Cardiac muscle cell (in vitro differentiated cells and primary cell): ENCODE measurements around the gene C18orf32. TPM values are rescaled to one million over a fixed set of nuclear protein-coding genes. Genes with fewer than 3 reads are reported as not detected.

Experiments
- DNase-seq, 2 donors: peaks; one replicate each; pipeline versions ENCODE4 v3.0.0 to v3.0.0-alpha.2; 2010 to 2017; ENCODE audit warnings: low read depth in 1 of 2, low spot score in 1 of 2
- H3K27ac ChIP-seq: fragments of 200-600 bp; sonication (generic); 2 replicates; pipeline ENCODE4 v1.5.1; 2016
- H3K27me3 ChIP-seq: fragments of 200-600 bp; sonication (generic); 2 replicates; pipeline ENCODE4 v1.6.0; 2016; ENCODE audit warnings: control low read depth
- H3K36me3 ChIP-seq: fragments of 200-600 bp; sonication (generic); 2 replicates; pipeline ENCODE4 v1.5.1; 2016; ENCODE audit warnings: control low read depth
- H3K4me1 ChIP-seq: fragments of 200-600 bp; sonication (generic); 2 replicates; pipeline ENCODE4 v1.8.1; 2017; ENCODE audit warnings: low read depth, mild to moderate bottlenecking, mixed run types
- H3K4me3 ChIP-seq: fragments of 200-600 bp; sonication (generic); 2 replicates; pipeline ENCODE4 v1.5.1; 2016; ENCODE audit warnings: mild to moderate bottlenecking
- H3K9me3 ChIP-seq: fragments of 200-600 bp; sonication (generic); 2 replicates; pipeline ENCODE4 v1.5.1; 2017; ENCODE audit warnings: low read depth, mild to moderate bottlenecking, control low read depth
- polyA plus RNA-seq: library from polyadenylated mRNA; unstranded; fragments of >200 nt; fragmentation: Nextera tagmentation; extraction: Ambion mirVana; gene quantifications from 2 replicates; pipeline ENCODE4 v1.2.1, GENCODE V29; 2016
- total RNA-seq: library from RNA; depleted of rRNA; stranded (reverse); fragments of >200 nt; gene quantifications from 2 replicates; pipeline ENCODE4 v1.2.3, GENCODE V29; 2016
- TF ChIP-seq, protein P1 (sequence below): IDR thresholded peaks from 2 replicates; pipeline ENCODE4 v1.5.1; 2012; ENCODE audit warnings: low read depth, mild to moderate bottlenecking, low read length

C18orf32 gene
- total and polyA plus RNA-seq, 2 experiments from 2014 or later: 22.5 to 109 TPM

DNA sequence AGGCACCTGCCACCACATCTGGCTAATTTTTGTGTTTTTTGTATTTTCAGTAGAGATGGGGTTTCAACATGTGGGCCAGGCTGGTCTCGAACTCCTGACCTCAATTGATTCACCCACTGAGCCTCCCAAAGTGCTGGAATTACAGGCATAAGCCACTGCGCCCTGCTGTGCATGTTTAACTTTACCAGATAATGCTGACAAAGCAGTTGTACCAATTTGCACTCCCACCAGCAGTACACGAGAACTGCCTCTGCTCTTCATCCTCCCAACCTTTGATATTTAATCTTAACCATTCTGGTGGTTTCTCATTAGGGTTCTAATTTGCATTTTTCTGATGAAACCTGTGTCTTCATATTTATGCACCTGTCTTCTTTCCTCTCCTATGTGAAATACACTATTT, 14.6 kb downstream of the C18orf32 start:
- H3K9me3 ChIP-seq: no peaks in the 10 kb centered on the region
- TF ChIP-seq, protein P1, sequence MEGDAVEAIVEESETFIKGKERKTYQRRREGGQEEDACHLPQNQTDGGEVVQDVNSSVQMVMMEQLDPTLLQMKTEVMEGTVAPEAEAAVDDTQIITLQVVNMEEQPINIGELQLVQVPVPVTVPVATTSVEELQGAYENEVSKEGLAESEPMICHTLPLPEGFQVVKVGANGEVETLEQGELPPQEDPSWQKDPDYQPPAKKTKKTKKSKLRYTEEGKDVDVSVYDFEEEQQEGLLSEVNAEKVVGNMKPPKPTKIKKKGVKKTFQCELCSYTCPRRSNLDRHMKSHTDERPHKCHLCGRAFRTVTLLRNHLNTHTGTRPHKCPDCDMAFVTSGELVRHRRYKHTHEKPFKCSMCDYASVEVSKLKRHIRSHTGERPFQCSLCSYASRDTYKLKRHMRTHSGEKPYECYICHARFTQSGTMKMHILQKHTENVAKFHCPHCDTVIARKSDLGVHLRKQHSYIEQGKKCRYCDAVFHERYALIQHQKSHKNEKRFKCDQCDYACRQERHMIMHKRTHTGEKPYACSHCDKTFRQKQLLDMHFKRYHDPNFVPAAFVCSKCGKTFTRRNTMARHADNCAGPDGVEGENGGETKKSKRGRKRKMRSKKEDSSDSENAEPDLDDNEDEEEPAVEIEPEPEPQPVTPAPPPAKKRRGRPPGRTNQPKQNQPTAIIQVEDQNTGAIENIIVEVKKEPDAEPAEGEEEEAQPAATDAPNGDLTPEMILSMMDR: no peak
- no peak overlapping the region for H3K4me3 ChIP-seq
- no peaks in the 10 kb centered on the region for H3K27me3 ChIP-seq
- peaks cover 5% of the 10 kb centered on the region for H3K36me3 ChIP-seq
- no peaks in the 10 kb centered on the region for H3K4me1 ChIP-seq
- H3K27ac ChIP-seq: no peak overlapping the region
- DNase-seq: no peak

GRCh38 chr18:49471532-49471931, 15.5 kb downstream of the C18orf32 start:
- H3K27ac ChIP-seq: no peak overlapping the region
- H3K4me1 ChIP-seq: no peaks in the 10 kb centered on the region
- no peaks in the 10 kb centered on the region for H3K27me3 ChIP-seq
- H3K9me3 ChIP-seq: no peaks in the 10 kb centered on the region
- no peak overlapping the region for H3K4me3 ChIP-seq
- TF ChIP-seq, protein P1: no peak
- no peak for DNase-seq
- no peaks in the 10 kb centered on the region for H3K36me3 ChIP-seq

DNA sequence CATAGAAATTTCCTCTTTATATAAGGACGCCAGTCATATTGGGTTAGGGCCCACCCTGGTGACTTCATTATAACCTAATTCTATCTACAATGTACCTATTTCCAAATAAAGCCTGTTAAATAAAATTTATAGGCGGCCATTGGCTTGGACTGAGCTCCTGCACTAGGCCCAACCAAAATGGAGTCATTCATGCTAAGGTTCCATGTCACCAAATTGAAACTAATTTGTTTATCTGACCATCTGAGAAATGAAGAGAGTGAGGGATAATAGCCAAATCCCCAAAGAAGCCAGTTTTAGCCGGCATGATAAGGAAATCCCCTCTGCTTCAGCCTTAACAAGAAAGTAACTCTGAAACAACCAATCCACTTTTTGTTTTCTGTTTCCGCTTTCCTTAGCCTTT, 19.4 kb downstream of the C18orf32 start:
- no peak for DNase-seq
- H3K36me3 ChIP-seq: no peaks in the 10 kb centered on the region
- H3K4me3 ChIP-seq: no peak overlapping the region
- no peaks in the 10 kb centered on the region for H3K9me3 ChIP-seq
- no peak overlapping the region for H3K27ac ChIP-seq
- no peaks in the 10 kb centered on the region for H3K27me3 ChIP-seq
- TF ChIP-seq, protein P1: no peak
- no peaks in the 10 kb centered on the region for H3K4me1 ChIP-seq

GRCh38 chr18:49467019-49467563, 19.9 kb downstream of the C18orf32 start:
- no peaks in the 10 kb centered on the region for H3K27me3 ChIP-seq
- H3K4me3 ChIP-seq: no peak overlapping the region
- no peaks in the 10 kb centered on the region for H3K36me3 ChIP-seq
- H3K9me3 ChIP-seq: no peaks in the 10 kb centered on the region
- no peak overlapping the region for H3K27ac ChIP-seq
- no peaks in the 10 kb centered on the region for H3K4me1 ChIP-seq
- no peak for DNase-seq
- TF ChIP-seq, protein P1: no peak

DNA sequence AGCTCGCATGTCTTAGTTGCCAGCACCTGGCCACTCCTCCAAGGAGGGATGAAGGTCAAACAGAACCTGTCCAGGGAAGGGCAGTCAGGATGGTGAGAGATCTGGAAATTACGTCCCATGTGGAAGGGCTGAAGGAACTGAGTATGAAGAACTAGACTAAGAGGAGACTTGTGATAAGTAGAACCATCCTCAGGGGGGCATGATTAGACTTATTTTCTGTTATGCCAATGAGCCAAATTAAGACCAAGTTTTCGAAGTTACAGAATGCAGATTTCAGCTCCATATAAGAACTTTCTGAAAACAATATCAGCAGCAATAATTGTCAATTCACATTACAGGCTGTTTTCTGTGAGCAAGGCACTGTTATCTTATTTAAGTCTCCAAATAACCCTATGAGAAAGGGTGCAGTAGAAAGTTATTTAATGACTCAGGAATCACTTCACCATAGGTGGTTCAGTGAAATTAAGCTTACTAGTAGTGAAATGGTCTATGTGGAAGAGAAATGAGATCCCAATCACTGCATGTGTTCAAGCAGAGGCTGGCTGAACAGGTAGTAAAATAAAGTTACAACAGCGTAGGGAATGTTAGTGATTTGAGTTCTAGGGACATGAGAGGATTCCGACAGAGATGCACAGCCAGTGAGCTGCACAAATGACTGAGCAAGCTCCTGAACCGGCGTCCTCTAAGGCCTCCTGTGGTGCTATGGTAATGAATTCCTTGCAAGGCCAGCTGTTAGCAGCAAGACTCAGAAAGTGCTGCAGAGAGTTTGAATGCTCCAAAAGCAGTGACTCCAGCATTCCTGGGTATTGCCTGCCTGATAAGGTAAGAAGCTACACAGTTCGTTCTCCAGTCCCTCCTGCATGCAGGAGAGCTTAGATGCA, 22.1 kb downstream of the C18orf32 start:
- Histone ChIP-seq H3K4me1 (no peaks in the 10 kb centered on the region), H3K36me3 (no peaks in the 10 kb centered on the region), H3K9me3 (no peaks in the 10 kb centered on the region), H3K27ac (no peak overlapping the region), H3K27me3 (no peaks in the 10 kb centered on the region), H3K4me3 (no peak overlapping the region)
- peak; percentile 38 to 45 for DNase-seq
- TF ChIP-seq, protein P1: no peak
